Measurements from ENCODE around the gene DDOST. TPM values are rescaled to one million over a fixed set of nuclear protein-coding genes. Genes with fewer than 3 reads are reported as not detected.

DDOST gene
- polyA plus RNA-seq, 1 of the 3 experiments (the other 2 are of a cell fraction) = 602 TPM

DNA sequence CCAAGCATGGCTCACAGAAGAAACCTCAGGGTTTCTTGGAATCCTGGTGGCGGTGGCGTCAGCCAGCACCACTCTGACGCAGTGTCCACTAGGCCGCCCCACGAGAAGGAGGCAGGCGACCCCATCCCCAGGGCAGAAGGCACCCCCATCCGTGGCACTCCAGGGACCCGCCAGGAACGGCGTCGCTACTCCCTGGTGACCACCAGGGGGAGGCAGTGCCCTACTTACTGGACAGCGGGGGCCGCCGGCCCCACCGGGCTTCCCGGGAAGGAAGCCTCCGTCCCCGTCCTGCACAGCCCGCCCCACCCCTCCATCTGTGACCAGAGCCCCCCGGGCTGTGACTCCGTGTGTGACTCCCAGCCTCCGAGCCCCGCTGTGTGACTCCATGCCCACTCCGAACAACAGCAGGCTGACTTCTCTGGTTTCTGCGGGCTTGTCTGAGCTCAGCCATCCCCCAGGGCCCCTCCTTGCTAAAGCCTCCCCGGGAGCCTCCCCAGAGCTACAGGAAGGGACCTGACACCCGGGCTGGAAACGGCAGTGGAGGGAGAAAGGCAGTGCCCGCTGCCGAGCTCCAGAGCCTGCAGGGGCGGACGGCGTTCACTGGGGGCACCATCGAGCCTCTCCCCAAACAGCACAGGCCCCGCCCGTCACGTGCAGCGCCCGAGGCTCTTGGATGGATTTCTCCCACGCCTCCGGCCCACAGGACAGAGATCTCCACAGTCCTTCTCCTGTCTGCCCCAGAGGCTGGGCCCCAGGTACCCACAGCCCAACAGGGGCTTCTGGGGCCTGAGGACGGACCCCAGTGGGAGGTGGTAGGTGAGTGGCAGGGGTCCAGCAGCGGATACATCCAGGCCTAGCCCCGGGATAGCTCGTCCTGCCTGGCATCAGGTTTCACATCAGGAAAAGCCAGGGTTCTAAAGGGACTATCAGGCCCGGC lies 35.5 kb upstream of the DDOST start:
- no peaks in the 10 kb centered on the region for H3K9me2 ChIP-seq
- 19% methylated on average over 12 of the region's 46 CpGs for WGBS (ENCODE audit: low lambda C conversion rate)
- peak overlapping the region; percentile 97 for H3K4me2 ChIP-seq
- H3F3A ChIP-seq (replicated peaks; ENCODE audit: insufficient read depth) = peaks cover 9% of the 10 kb centered on the region
- no peaks in the 10 kb centered on the region for H4K20me1 ChIP-seq (ENCODE audit: insufficient read depth)
- TF ChIP-seq, protein P1, sequence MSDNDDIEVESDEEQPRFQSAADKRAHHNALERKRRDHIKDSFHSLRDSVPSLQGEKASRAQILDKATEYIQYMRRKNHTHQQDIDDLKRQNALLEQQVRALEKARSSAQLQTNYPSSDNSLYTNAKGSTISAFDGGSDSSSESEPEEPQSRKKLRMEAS (IDR thresholded peaks at IDR 0.05; ENCODE audit: low read depth) = peak; percentile 97
- TF ChIP-seq NFIC (IDR thresholded peaks at IDR 0.05; ENCODE audit: borderline replicate concordance) (no peak), RFX5 (IDR thresholded peaks at IDR 0.05; ENCODE audit: low read length) (no peak), RAD21 (IDR thresholded peaks at IDR 0.05; ENCODE audit: low read length) (peak; percentile 89), FOXM1 (IDR thresholded peaks at IDR 0.05; ENCODE audit: low read depth) (no peak), MXI1 (IDR thresholded peaks at IDR 0.05; ENCODE audit: low read depth, low read length) (no peak; the same call in 1 of the 2 replicates), SIN3A (IDR thresholded peaks at IDR 0.05; ENCODE audit: borderline replicate concordance, low read depth, low read length) (peak; percentile 73; the same call in 1 of the 2 replicates), RCOR1 (IDR thresholded peaks at IDR 0.05; ENCODE audit: low read length) (0 out of 2 replicates have a peak, but pooled peaks have one; percentile 32), NRF1 (IDR thresholded peaks at IDR 0.05; ENCODE audit: low read depth, low read length) (no peak), TCF12 (IDR thresholded peaks at IDR 0.05) (0 out of 2 replicates have a peak, but pooled peaks have one; percentile 15), CHD2 (IDR thresholded peaks at IDR 0.05; ENCODE audit: low read length, partially characterized antibody) (peak; percentile 23), EZH2phosphoT487 (IDR thresholded peaks at IDR 0.05; ENCODE audit: borderline replicate concordance, low read depth) (no peak), FOXJ3 (CRISPR knock-in tag; IDR thresholded peaks at IDR 0.05) (0 out of 2 replicates have a peak, but pooled peaks have one; percentile 30), TAF1 (IDR thresholded peaks at IDR 0.05; ENCODE audit: borderline replicate concordance, low read depth, low read length) (0 out of 2 replicates have a peak, but pooled peaks have one; percentile 30), SMC3 (IDR thresholded peaks at IDR 0.05; ENCODE audit: low read depth, low read length) (peak; percentile 77), TEAD4 (IDR thresholded peaks at IDR 0.05; ENCODE audit: borderline replicate concordance, insufficient read depth) (0 out of 2 replicates have a peak, but pooled peaks have one; percentile 16)
- TF ChIP-seq, protein P2, sequence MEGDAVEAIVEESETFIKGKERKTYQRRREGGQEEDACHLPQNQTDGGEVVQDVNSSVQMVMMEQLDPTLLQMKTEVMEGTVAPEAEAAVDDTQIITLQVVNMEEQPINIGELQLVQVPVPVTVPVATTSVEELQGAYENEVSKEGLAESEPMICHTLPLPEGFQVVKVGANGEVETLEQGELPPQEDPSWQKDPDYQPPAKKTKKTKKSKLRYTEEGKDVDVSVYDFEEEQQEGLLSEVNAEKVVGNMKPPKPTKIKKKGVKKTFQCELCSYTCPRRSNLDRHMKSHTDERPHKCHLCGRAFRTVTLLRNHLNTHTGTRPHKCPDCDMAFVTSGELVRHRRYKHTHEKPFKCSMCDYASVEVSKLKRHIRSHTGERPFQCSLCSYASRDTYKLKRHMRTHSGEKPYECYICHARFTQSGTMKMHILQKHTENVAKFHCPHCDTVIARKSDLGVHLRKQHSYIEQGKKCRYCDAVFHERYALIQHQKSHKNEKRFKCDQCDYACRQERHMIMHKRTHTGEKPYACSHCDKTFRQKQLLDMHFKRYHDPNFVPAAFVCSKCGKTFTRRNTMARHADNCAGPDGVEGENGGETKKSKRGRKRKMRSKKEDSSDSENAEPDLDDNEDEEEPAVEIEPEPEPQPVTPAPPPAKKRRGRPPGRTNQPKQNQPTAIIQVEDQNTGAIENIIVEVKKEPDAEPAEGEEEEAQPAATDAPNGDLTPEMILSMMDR (IDR thresholded peaks at IDR 0.05) = peak; percentile 86
- TF ChIP-seq, protein P3, sequence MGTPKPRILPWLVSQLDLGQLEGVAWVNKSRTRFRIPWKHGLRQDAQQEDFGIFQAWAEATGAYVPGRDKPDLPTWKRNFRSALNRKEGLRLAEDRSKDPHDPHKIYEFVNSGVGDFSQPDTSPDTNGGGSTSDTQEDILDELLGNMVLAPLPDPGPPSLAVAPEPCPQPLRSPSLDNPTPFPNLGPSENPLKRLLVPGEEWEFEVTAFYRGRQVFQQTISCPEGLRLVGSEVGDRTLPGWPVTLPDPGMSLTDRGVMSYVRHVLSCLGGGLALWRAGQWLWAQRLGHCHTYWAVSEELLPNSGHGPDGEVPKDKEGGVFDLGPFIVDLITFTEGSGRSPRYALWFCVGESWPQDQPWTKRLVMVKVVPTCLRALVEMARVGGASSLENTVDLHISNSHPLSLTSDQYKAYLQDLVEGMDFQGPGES (IDR thresholded peaks at IDR 0.05; ENCODE audit: low read depth, low read length) = no peak
- TF ChIP-seq, protein P4, sequence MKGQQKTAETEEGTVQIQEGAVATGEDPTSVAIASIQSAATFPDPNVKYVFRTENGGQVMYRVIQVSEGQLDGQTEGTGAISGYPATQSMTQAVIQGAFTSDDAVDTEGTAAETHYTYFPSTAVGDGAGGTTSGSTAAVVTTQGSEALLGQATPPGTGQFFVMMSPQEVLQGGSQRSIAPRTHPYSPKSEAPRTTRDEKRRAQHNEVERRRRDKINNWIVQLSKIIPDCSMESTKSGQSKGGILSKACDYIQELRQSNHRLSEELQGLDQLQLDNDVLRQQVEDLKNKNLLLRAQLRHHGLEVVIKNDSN (IDR thresholded peaks at IDR 0.05; ENCODE audit: borderline replicate concordance, low read depth) = peak; percentile 91
- TF ChIP-seq, protein P5, sequence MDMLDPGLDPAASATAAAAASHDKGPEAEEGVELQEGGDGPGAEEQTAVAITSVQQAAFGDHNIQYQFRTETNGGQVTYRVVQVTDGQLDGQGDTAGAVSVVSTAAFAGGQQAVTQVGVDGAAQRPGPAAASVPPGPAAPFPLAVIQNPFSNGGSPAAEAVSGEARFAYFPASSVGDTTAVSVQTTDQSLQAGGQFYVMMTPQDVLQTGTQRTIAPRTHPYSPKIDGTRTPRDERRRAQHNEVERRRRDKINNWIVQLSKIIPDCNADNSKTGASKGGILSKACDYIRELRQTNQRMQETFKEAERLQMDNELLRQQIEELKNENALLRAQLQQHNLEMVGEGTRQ (IDR thresholded peaks at IDR 0.05; ENCODE audit: borderline replicate concordance, low read depth, low read length) = peak; percentile 62; the same call in 1 of the 2 replicates
- peak overlapping the region; percentile 73 for H3K9ac ChIP-seq
- peak overlapping the region; percentile 98 for H2AFZ ChIP-seq (ENCODE audit: low read depth)
- H3K79me2 ChIP-seq (ENCODE audit: insufficient read depth) = no peaks in the 10 kb centered on the region
- peaks cover 3 to 21% of the 10 kb centered on the region in 2 experiments; a peak in 3 of 4 replicates for H3K4me1 ChIP-seq (ENCODE audit: control insufficient read depth in 1 of 2, insufficient read depth in 2 of 2, low read depth in 1 of 2, low read length in 1 of 2)
- no peaks in the 10 kb centered on the region for H3K9me3 ChIP-seq
- ChIA-PET POLR2A (interaction anchor here (0.7 to 1.4 kb wide), 3 partner anchors 35 to 498 kb away, joined by 3 to 6 read pairs (median 4); partner anchors contain the start of genes DDOST and HP1BP3), CTCF (interaction anchor here (0.5 to 7.0 kb wide), 66 partner anchors 9 to 698 kb away, joined by 3 to 127 read pairs (median 3); partner anchors contain the start of genes DDOST, HP1BP3 and KIF17)
- peak overlapping the region; percentile 56 to 95 for H3K27ac ChIP-seq (ENCODE audit: low read depth in 2 of 2, low read length in 1 of 2)
- H3K4me3 ChIP-seq (ENCODE audit: low read depth in 2 of 2, low read length in 1 of 2) = peak overlapping the region; percentile 49 to 70
- H3K27me3 ChIP-seq (ENCODE audit: insufficient read depth) = no peaks in the 10 kb centered on the region
- peak; percentile 96 for DNase-seq
- H3K36me3 ChIP-seq (replicated peaks in 1 of 2; ENCODE audit: control insufficient read depth in 1 of 2, insufficient read depth in 2 of 2, low read length in 1 of 2) = no peaks in the 10 kb centered on the region

All from SK-N-SH (cell line).